Endothelial cell of umbilical vein (primary cell): ENCODE results near the gene RPL18A. TPM values are rescaled to one million over a fixed set of nuclear protein-coding genes. Genes with fewer than 3 reads are reported as not detected.

ENCODE experiments used
- BruUV-seq: library from RNA; stranded (reverse); fragments of 400-500 nt; replicated peaks from 2 replicates; lab custom pipeline; 2021; lab: Mats Ljungman, UMichigan
- CTCF ChIA-PET: fragments of 300-600, 350-600 bp; sonication (Branson Sonifier 250); formaldehyde crosslinking; loops from one replicate; lab custom pipeline; 2021; ENCODE audit warnings: antibody characterized with exemption, inconsistent platforms; lab: Charles Lee
- POLR2A ChIA-PET: fragments of 300-600, 350-600 bp; sonication (Branson Sonifier 250); formaldehyde crosslinking; loops from one replicate; lab custom pipeline; 2021; ENCODE audit warnings: antibody characterized with exemption, inconsistent platforms; lab: Charles Lee
- DNase-seq: peaks from one replicate; pipeline ENCODE4 v3.0.0-alpha.2; 2011; ENCODE audit warnings: low read depth, low spot score
- FAIRE-seq: peaks from 2 replicates; lab custom pipeline; 2011; peaks lifted over from hg19 to GRCh38; lab: Jason Lieb, UNC
- H2AFZ ChIP-seq: 2 replicates; pipeline ENCODE4 v1.6.0; 2012; ENCODE audit warnings: low read depth, low read length, control low read depth, inconsistent platforms
- H3K27ac ChIP-seq: 2 replicates; pipeline ENCODE4 v1.5.1; 2011; ENCODE audit warnings: low read depth, mild to moderate bottlenecking, control low read depth, low read length, moderate library complexity; ENCODE audit not compliant: insufficient read depth
- H3K27me3 ChIP-seq, 2 experiments: 2 replicates each; pipeline versions ENCODE4 v1.6.0 to v1.6.1; 2011; ENCODE audit warnings: low read length in 2 of 2, mixed read lengths in 1 of 2; ENCODE audit not compliant: control insufficient read depth in 2 of 2, insufficient read depth in 2 of 2
- H3K36me3 ChIP-seq, 2 experiments: 2 replicates in 1 of 2; 3 replicates in 1 of 2; pipeline ENCODE4 v1.5.1; 2011; ENCODE audit warnings: low read length in 2 of 2, mild to moderate bottlenecking in 1 of 2, moderate library complexity in 1 of 2; ENCODE audit not compliant: control insufficient read depth in 2 of 2, insufficient read depth in 2 of 2; ENCODE audit errors: extremely low read depth in 1 of 2
- H3K4me1 ChIP-seq: 3 replicates; pipeline ENCODE4 v1.5.1; 2011; ENCODE audit warnings: mild to moderate bottlenecking, low read length; ENCODE audit not compliant: control insufficient read depth, insufficient read depth; ENCODE audit errors: extremely low read depth
- H3K4me2 ChIP-seq: 2 replicates; pipeline ENCODE4 v1.6.1; 2011; ENCODE audit warnings: low read length, control low read depth, mixed read lengths; ENCODE audit not compliant: insufficient read depth
- H3K4me3 ChIP-seq, 3 experiments: fragments of 200-600 bp in 1 of 3; sonication (generic), shearing (Covaris generic) in 1 of 3; replicated peaks in 1 of 3; 2 replicates each; pipeline ENCODE4 v1.5.1; 2011 to 2016; ENCODE audit warnings: control low read depth in 3 of 3, low read length in 3 of 3, mild to moderate bottlenecking in 2 of 3, inconsistent platforms in 1 of 3, low read depth in 1 of 3, moderate library complexity in 1 of 3; ENCODE audit not compliant: insufficient read depth in 1 of 3
- H3K79me2 ChIP-seq: 2 replicates; pipeline ENCODE4 v1.6.0; 2012; ENCODE audit warnings: low read length, inconsistent platforms; ENCODE audit not compliant: control insufficient read depth, insufficient read depth
- H3K9ac ChIP-seq: replicated peaks from 2 replicates; pipeline ENCODE3; 2011; ENCODE audit warnings: low read length, control low read depth; ENCODE audit not compliant: insufficient read depth; ENCODE audit errors: extremely low read depth
- H3K9me1 ChIP-seq: replicated peaks from 3 replicates; pipeline ENCODE4 v1.6.0; 2011; ENCODE audit warnings: mild to moderate bottlenecking, low read length; ENCODE audit not compliant: control insufficient read depth, insufficient read depth; ENCODE audit errors: extremely low read depth
- H3K9me3 ChIP-seq: replicated peaks from 2 replicates; pipeline ENCODE4 v1.5.1; 2012; ENCODE audit warnings: low read length, inconsistent platforms; ENCODE audit not compliant: control insufficient read depth, insufficient read depth
- H4K20me1 ChIP-seq: replicated peaks from 2 replicates; pipeline ENCODE3; 2011; ENCODE audit warnings: mild to moderate bottlenecking, low read length; ENCODE audit not compliant: control insufficient read depth, insufficient read depth; ENCODE audit errors: extremely low read depth
- CTCF ChIP-seq, 2 donors: IDR thresholded peaks; 1 replicate in 1 of 2; 2 replicates in 1 of 2; pipeline ENCODE4 v1.5.1; 2011; ENCODE audit warnings: low read length in 2 of 2, mild to moderate bottlenecking in 2 of 2, moderate library complexity in 2 of 2, control low read depth in 1 of 2, inconsistent platforms in 1 of 2, low read depth in 1 of 2; ENCODE audit not compliant: insufficient read depth in 1 of 2; ENCODE audit errors: extremely low read depth in 1 of 2
- EZH2 ChIP-seq: IDR thresholded peaks from 2 replicates; pipeline ENCODE4 v1.6.1; 2012; ENCODE audit warnings: borderline replicate concordance, low read depth, mild to moderate bottlenecking, moderate library complexity, low read length, inconsistent platforms; ENCODE audit not compliant: severe bottlenecking
- FOS ChIP-seq: IDR thresholded peaks from 2 replicates; pipeline ENCODE4 v1.6.1; 2011; ENCODE audit warnings: mild to moderate bottlenecking, low read length, moderate library complexity, borderline replicate concordance; ENCODE audit not compliant: insufficient read depth
- GATA2 ChIP-seq: IDR thresholded peaks from 2 replicates; pipeline ENCODE4 v1.7.0; 2011; ENCODE audit warnings: low read depth, mild to moderate bottlenecking, moderate library complexity, mixed read lengths, low read length; ENCODE audit not compliant: insufficient read length, insufficient read depth
- JUN ChIP-seq: IDR thresholded peaks from 2 replicates; pipeline ENCODE4 v1.6.1; 2011; ENCODE audit warnings: borderline replicate concordance, low read depth; ENCODE audit not compliant: insufficient read length, insufficient read depth
- MYC ChIP-seq: IDR thresholded peaks from one replicate; pipeline ENCODE4 v1.6.1; 2011; ENCODE audit warnings: mild to moderate bottlenecking, low read depth, low read length
- POLR2A ChIP-seq: IDR thresholded peaks from 2 replicates; pipeline ENCODE4 v1.6.1; 2012; ENCODE audit warnings: low read depth, mild to moderate bottlenecking, control low read depth, low read length
- POLR2AphosphoS5 ChIP-seq: IDR thresholded peaks from 2 replicates; pipeline ENCODE4 v1.6.1; 2012; ENCODE audit warnings: low read depth, mild to moderate bottlenecking, control low read depth, low read length, moderate library complexity; ENCODE audit not compliant: insufficient read depth
- dilution Hi-C: fragments of 300-500 bp; cut with MboI; formaldehyde crosslinking; loops from one replicate; pipeline ENCODE4 v1.15.0; 2019; ENCODE audit warnings: low sequenced_read_pairs; ENCODE audit not compliant: extremely low pct_ligation_motif_present
- intact Hi-C: fragments of 100-400 bp; cut with micrococcal nuclease; formaldehyde crosslinking; loops from one replicate; pipeline ENCODE4 v1.10.0; 2022
- polyA plus RNA-seq, 4 experiments: library from polyadenylated mRNA; depleted of rRNA in 3 of 4; stranded (reverse) in 3 of 4; unstranded in 1 of 4; fragments of >200 nt; gene quantifications; 2 replicates each; pipeline versions ENCODE4 v1.2.1 to v1.2.3, GENCODE V29; 2011 to 2012; ENCODE audit warnings: missing spikeins in 1 of 4
- total RNA-seq: library from RNA; stranded (reverse); gene quantifications from 2 replicates; pipeline ENCODE4 v1.2.3, GENCODE V29; 2021
- TF ChIP-seq, protein P1 (sequence below): IDR thresholded peaks from 2 replicates; pipeline ENCODE4 v1.6.1; 2011; ENCODE audit not compliant: insufficient read depth, insufficient read length

RPL18A gene
- total and polyA plus RNA-seq, 2 donors (not counting 3 experiments of a cell fraction or from before 2014, with no cell fraction given): 1,970 to 2,869 TPM

GRCh38 chr19:17841371-17841809 is 18.3 kb upstream of the RPL18A start:
- POLR2A ChIA-PET: no interaction called here
- TF ChIP-seq GATA2 (no peak), JUN (no peak), FOS (no peak), EZH2 (no peak), MYC (no peak), POLR2A (no peak), CTCF (IDR thresholded peaks at IDR 0.05; ENCODE audit: extremely low read depth in 1 of 2, insufficient read depth in 1 of 2, low read depth in 1 of 2, low read length in 2 of 2) (no peak), POLR2AphosphoS5 (no peak)
- TF ChIP-seq, protein P1, sequence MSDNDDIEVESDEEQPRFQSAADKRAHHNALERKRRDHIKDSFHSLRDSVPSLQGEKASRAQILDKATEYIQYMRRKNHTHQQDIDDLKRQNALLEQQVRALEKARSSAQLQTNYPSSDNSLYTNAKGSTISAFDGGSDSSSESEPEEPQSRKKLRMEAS: no peak
- Histone ChIP-seq H3K9ac (no peak overlapping the region), H3K4me3 (no peak overlapping the region), H3K9me1 (no peaks in the 10 kb centered on the region), H3K36me3 (no peaks in the 10 kb centered on the region), H3K27me3 (no peaks in the 10 kb centered on the region), H3K4me1 (peaks cover 9% of the 10 kb centered on the region), H4K20me1 (no peaks in the 10 kb centered on the region), H3K4me2 (no peak overlapping the region), H3K27ac (no peak overlapping the region), H3K79me2 (no peaks in the 10 kb centered on the region), H3K9me3 (no peaks in the 10 kb centered on the region), H2AFZ (no peak overlapping the region)
- no peak for DNase-seq
- no TSS peak for BruUV-seq
- dilution Hi-C loops: no loop called here
- intact Hi-C loops: no loop called here
- CTCF ChIA-PET: no interaction called here
- no peak for FAIRE-seq
